Dedifferentiated amniotic fluid mesenchymal stem cell (primary cell): ENCODE data around the gene RIMKLA.

Experiments used
- DNase-seq: peaks from one replicate; pipeline ENCODE4 v3.0.0-alpha.2; 2016; ENCODE audit errors: extremely low spot score

RIMKLA gene

DNA sequence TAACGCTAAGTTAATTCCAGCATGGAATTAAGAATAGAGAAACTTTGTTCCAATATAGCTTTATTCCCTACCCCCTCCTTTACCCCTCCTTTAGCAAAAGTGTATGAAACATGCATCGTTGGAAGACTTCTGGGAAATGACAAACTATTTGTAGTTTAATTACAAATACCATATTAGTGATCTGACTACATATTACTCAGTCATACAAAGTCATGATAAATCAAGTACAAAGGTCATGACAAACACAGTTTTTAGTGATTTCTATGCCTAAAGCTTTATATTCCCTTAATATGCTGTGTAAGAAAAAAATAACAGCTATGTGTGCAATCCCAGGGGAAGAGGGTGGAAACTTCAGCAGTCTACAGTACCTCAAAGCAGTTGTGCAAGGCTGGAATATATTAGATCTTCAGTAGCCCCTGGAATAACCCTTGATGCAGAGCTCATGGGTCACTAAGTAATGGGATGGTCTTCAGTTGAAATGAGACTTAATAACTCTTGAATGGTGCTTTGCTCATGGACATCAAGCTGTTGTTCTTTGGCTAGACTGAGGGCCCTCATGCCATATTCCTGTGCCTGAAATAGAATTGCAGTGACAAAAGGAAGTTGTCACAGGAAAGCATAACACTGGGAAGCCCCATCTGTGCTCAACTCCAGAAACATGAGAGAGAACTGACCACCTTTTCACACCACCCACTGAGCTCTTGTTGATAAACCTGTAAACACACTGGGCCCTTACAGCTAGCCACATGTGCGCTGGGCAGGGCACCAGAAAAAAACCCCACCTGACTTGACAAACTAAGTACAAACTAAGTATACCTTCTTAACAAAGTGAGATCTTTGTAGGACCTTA lies 49.9 kb downstream of the RIMKLA start:
- no peak for DNase-seq

DNA sequence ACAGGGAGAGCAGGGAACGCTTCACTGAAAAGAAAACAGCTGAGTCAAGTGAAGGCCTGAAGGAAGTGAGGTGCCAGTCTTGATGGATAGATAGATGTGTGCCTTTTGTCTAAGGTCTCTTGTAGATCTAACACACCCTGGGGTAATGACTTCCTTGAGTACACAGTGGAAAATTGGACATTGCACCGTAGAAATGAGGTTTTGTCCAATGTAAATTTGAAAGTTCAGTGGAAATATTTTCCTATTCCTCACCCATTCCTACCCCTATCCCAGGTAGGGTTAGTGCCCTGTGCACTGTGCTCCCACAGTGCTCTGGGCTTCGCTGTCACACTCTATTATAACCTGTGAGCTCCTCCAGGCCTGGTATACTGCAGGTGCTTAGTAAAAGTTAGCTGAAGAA lies 50.9 kb downstream of the RIMKLA start:
- DNase-seq: no peak

DNA sequence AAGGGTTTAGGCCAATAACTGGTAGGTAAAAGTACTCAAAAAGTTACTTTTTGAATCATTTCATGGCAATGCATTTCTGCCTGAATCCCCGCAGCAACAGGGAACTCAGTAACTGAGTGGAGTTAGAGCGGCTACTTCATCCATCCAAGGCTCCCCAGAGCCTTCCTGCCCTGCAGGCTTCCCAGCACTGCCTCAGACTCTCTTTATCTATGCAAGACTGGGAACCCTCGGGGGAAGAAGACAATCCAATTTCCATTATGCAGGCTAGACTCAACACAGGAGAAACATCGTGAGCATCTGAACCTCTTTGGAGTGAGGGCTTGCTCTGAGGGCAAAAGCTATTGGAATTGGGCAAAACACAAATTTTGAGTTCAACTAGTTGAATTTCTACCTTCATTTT lies 52.1 kb downstream of the RIMKLA start:
- no peak for DNase-seq

DNA sequence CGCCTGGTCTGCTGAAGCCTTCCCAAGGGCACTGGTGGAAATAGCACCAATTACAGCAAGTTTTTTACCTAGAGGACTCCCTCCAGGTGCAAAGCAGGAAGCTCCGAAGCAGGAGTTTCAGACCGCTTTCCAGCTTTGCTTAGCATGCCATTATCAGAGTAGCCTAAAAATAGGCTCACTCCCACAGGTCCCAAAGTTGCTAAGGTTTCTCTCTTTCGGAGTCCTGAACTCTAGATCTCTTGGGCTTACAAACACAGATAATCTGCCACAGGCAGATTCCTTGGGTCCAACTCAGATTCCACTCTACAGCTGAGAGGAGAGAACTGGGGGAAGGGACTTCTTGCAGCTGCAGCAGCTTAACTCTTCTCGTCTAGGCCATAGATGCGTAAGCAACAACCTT lies 52.8 kb downstream of the RIMKLA start:
- no peak for DNase-seq

DNA sequence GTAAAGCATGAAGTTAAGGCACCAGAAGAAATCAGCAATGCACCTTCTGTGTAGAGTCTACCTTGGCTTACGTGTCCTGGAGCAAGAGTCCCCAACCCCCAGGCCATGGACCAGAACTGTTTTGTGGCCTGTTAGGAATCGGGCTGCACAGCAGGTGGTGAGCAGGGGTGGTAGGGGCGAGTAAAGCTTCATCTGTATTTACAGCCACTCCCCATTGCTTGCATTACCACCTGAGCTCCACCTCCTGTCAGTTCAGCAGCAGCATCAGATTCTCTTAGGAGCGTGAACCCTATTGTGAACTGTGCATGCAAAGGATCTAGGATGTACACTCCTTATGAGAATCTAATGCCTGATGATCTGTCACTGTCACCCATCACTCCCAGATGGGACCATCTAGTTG lies 53.7 kb downstream of the RIMKLA start:
- no peak for DNase-seq

DNA sequence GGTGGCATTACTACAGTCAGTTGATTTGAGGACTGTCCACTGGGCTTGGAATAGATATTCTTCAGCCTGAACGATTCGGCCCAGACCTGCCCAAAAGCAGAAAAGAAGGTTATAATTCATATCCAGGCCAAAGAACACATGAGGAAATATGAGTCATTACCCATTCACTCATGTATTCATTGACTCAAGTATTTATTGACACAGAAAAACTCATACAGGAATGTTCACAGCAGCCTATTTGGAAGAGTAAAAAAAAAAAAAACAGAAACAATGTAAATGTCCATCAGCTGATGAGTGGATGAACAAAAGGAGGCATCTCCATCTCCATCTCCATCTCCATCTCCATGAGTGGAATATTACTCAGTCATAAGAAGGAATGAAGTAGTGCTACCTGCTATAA lies 59.3 kb downstream of the RIMKLA start:
- DNase-seq: no peak

DNA sequence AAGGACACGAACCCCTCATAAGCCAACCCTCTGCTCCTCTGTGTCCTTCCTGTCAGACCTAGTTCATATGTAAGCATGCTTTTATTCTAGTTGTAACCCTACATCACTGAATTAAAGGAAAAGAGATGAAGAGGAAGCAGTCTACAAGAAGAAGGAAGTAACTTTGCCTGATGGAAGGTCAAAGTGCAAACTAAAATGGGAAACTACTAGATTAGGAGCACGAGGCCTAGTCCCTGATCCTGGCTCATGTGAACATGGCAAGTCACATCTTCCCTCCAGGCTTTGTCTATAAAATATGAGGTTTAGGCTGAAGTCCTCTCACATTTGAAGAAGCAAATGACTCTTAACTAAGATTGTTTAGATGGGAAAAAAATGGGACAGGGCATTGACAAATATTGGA lies 62.1 kb downstream of the RIMKLA start:
- DNase-seq: no peak

DNA sequence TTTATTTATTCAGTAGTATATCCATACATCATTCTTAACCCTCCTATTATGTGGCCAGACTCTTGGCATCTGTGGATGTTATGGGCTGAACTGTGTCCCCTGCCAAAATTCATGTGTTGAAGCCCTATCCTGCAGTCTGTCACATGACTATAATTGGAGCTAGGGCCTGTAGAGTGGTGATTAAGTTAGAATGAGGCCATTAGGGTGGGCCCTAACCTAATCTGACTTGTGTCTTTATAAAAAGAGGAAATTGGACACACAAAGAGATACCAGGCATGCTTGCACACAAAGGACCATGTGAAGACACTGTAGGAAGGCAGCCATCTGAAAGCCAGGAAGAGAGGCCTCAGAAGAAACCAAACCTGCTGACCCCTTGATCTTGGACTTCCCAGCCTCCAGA lies 68.7 kb downstream of the RIMKLA start:
- no peak for DNase-seq

DNA sequence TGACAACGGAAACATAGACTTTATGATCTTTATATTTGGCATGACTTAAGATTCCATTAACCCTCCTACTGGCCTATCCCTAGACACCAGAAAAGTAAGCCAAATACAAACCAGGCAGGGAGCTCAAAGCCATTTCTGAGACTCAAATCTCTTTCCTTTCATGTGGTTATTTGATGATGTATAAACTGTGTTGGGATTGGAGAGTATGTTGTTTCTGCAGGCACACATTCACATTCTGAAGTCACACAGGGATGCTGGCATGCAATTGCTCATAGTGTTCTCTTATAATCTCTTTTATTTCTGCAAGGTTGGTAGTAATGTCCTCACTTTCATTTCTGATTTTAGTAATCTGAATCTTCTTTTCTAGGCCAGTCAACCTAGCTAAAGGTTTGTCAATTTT lies 69.5 kb downstream of the RIMKLA start:
- DNase-seq: no peak

DNA sequence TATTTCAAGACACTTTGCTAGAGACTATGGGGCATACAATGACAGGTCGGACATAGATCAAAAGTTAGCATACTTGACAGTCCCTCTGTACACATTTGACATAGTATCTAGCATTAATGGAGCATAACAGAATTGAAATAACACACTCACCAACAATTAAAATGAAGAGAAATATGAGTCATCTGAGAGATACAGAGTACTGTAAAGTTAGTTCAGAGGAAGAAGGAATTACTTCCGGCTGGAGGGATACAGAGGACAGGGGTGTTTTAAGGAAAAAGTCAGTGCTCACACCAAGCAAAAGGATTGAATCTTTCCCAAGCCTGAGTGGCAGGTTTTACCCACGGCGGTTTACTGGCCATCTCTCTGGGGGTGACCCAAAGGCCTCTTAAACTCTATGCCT lies 72.8 kb downstream of the RIMKLA start:
- no peak for DNase-seq

DNA sequence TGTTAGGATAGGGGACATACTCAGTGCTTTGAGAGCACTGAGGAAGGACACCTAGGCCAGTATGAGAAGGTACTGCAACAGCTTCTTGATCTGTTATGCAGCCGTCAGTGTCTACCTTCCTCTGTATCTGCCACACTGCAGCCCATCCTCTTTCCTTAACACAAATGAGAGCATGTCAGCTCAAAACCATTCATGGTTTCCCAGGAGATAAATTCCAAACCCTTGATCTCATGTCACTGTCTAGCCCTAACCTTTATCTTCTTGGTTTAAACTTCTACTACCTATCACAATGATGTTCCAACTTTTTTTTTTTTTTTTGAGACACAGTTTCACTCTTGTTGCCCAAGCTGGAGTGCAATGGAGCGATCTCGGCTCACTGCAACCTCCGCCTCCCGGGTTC lies 73.8 kb downstream of the RIMKLA start:
- DNase-seq: no peak

DNA sequence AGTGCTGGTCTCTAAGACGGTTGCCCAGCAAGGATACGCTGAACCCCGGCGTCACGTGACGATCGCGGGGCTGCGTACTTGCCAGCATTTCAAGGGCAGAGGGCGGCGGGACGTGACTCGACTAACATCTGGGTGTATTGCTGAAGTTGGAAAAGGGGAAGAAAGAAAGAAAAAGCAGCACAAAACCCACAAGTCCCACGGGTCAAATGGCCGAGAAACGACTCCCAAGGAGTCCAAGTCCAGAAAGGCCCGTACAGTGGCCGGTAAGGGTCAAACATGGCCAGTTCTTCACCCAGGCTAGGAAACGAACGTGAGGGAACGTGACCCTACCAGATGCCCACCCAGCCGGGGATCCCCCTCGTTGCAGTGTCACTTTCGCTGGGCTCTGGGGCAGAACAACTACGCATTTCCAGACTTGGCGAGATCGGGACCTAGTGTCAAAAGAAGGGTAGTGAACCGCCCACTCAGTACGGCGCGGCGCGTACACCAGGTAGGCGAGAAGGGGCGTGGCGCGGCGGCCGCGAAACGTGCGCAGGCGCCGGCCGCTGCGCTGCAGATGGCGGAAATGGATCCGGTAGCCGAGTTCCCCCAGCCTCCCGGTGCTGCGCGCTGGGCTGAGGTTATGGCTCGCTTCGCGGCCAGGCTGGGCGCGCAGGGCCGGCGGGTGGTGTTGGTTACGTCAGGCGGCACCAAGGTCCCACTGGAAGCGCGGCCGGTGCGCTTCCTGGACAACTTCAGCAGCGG lies 75.6 kb downstream of the RIMKLA start, which contains the start of the genes PPCS and ZMYND12:
PPCS (plus strand) TSS at position 534 of the 744 bp plus-strand sequence; CDS start at position 557, 23 bp downstream.
ZMYND12 (minus strand) TSS at position 13 of the 744 bp plus-strand sequence. CDS start 25 bp downstream, outside the sequence.
- no peak for DNase-seq

DNA sequence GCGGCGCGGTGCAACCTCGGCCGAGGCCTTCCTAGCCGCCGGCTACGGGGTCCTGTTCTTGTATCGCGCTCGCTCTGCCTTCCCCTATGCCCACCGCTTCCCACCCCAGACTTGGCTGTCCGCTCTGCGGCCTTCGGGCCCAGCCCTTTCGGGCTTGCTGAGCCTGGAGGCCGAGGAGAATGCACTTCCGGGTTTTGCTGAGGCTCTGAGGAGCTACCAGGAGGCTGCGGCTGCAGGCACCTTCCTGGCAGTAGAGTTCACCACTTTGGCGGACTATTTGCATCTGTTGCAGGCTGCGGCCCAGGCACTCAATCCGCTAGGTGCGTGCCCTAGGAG lies 76.1 kb downstream of the RIMKLA start:
- DNase-seq: no peak

DNA sequence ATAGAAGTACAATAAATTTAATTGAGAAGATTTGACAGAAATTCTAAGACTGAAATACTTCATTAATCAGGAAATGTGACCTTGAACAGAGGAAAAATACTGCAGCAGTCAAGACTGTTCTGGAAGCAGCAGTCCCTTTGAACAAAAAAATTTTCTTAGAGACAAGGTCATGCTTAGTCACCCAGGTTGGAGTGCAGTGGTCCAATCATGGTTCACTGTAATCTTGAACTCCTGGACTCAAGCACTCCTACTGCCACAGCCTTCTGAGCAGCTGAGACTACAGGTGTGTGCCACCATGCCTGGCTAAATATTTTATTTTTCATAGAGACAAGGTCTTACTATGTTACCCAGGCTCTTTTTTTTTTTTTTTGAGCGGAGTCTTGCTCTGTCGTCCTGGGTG lies 80.6 kb downstream of the RIMKLA start:
- no peak for DNase-seq

DNA sequence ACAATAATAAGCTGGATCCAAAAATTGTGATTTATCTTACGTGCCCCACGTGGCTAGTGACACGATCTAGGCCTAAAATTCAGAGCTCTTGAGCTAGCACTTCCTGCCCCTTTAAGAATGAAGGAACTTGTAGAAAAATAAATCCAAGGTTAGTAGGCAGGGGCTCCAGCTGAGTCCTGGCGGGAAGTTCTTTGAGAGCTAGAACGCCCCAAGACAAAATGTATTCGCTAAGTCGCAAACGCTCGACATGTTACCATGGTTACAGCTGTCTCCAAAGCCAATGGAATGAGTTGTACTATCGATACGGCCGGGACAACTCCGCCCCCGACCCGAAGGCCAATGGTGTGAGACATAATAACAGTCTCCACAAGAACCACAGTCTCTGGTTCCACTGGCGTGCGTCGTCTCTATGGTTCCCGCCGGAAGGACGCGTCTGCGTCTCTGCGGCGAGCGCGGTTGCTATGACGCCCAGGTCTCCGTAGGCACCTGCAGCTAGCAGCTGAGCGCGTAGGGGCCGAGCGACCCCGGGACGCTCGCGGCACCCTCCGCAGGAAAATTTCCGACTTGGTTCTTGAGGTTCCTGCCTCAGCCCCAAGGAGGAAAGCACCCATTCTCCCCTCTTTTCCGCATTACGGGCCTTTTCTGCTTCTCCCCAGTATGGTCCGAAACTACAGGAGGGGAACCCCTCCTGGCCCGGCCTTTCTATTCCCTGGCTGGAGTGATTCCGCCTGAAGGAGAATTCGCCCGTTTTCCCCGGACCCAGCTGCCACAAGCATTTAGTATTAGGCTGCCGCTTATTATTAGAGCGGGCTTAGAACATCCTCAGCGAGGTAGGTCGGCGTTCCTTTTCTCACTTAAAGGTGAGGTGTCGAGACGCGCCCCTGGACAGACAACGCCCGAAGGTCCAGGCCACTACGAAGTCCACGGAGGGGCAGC lies 82.5 kb downstream of the RIMKLA start, which contains the start of gene CCDC30:
CCDC30 (plus strand) TSS at position 459 of the 936 bp plus-strand sequence. CDS start 17,266 bp downstream, outside the sequence.
- peak; percentile 98 for DNase-seq

DNA sequence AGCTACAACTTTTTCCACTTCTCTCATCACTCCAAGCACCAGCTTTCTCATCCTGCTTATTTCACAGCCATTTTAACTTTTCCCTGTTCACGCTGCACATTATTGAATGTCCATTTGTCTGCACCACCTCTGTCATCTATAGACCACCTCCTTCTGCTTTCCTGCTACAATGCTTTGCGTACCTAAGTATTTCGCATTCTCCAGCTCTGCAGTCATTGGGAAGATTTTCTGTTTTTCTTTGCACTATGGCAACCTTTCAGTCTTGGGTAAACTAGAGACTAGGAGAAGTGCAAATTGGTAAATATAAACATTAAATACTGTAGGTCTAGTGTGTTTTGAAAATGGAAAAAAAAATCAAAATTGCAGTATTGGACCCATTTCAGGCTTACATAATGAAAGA lies 83.3 kb downstream of the RIMKLA start:
- no peak for DNase-seq

DNA sequence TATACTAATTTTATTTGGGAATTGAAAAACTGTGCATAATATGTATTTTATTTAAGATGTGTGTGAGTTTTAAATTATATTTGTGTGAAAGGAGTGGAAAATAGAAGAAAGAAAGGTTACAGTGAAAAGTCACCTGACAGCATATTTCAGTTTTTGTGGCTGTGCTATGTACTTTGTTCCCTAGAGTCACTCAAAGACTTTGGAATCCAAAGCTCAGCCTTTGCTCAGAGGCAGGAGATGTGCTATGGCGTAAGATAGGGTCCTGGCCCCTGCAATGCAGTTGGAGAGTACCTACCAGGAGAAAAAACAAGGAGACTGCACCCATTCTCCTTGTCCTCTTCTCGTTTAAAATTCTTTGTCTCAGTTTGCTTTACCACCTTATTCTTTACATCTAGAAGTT lies 85.4 kb downstream of the RIMKLA start:
- no peak for DNase-seq

DNA sequence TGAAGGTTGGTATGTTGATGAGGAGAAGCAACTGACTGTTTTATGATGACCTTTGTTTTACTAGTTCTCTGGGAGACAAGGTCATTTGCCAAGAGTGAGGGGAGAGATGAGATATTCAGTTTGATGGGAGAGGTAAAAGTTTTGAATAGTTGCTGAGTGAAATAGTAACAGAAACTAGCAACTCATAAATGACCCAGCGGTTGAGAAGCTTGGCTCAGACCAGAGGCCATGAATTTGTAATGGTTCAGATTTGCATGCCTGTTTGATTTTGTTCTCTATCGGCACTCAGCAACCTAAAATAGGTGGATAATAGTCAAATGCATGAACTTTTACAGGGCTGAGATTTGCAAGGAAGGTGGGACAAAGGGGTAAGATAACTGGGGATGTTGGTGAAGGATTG lies 89.1 kb downstream of the RIMKLA start:
- DNase-seq: no peak
